Measurements from ENCODE around the gene BLOC1S3.
"Not testable (repeated sequence)": the region's sequence is repeated elsewhere in the genome, so short reads cannot be mapped to it uniquely, and the experiment has no call there.

Gene BLOC1S3

DNA sequence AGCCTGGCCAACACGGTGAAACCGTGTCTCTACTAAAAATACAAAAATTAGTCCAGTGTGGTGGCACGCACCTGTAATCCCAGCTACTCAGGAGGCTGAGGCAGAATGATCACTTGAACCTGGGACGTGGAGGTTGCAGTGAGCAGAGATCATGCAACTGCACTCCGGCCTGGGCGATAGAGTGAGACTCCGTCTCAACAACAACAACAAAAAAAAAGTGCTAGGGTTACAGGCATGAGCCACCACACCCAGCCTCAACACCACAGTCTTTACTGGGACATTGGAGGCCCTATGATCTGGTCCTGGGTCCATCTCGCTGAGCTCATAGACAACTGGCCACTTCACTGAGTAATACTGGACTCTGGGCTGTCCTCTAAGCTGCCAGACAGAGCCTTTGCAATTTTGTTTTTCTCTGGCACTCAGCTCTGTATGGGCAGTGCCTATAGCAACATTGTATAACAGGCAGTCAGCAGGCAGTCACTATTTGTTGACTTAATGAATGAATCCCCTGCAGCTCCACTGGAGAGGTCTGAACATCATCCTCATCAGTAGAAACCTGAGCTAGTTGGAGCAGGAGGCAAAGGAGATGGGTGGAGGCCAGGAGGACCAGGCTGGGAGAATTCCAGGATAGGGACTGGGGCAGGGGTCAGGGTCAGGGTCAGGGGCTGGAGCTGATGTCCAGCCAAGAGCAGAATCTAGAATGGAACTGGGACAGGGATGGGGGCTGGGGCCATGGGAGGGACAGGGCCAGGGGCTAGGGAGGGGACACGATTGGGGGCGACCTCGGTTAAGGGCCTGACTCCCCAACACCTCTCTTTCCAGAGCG lies 8.1 kb downstream of the BLOC1S3 start:
- DNase-seq: no peak

DNA sequence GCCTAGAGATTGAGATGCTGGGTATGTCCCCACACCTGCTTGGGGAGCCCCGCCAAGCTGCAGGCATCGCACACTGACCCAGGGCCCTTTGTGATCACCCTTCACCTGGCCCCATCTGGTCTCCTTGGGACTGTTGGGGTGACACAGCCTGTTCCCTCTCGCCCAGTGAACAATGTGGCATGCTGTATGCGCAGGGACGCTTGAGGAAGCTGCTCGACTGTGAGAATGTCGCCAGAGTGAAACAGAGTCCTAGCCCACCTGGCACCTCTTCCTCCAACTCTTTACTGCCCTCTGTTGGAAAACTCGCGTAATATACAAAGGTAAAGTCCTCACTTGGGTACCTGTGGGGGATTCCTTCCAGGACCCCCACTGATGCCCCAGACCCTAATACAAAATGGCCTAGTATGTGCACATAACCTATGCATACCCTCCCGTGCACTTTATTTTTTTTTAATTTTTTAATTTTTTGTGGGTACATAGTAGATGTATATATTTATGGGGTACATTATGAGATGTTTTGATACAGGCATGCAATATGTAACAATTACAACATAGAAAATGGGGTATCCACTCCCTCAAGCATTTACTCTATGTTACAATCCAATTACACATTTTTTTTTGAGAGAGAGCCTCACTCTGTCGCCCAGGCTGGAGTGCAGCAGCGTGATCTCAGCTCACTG lies 9.0 kb downstream of the BLOC1S3 start:
- DNase-seq: no peak

DNA sequence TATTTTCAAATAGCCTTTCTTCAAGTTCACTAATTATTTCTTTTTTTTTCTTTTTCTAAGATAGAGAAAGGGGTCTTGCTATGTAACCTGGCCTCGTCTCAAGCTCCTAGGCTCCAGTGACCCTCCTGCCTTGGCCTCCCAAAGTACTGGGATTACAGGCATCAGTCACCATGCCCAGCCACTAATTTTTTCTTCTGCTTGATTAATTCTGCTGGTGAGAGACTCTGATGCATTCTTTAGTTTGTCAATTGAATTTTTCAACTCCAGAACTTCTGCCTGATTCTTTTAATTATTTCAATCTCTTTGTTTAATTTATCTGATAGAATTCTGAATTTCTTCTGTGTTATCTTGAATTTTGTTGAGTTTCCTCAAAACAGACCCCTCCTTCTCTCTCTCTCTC lies 11.4 kb downstream of the BLOC1S3 start:
- DNase-seq: no peak

DNA sequence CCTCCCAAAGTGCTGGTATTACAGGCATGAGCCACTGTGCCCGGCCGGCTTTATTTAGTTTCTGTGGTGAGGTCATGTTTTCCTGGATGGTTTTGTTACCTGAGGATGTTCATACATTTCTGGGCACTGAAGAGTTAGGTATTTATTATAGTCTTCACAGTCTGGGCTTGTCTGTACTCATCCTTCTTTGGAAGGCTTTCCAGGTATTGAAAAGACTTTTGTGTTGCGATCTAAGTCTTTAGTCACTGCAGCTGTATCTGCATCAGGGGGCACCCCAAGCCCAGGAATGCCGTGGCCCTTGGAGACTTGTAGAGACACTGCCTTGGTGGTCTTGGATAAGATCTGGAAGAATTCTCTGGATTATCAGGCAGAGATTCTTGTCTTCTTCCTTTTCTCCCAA lies 12.8 kb downstream of the BLOC1S3 start:
- no peak for DNase-seq

DNA sequence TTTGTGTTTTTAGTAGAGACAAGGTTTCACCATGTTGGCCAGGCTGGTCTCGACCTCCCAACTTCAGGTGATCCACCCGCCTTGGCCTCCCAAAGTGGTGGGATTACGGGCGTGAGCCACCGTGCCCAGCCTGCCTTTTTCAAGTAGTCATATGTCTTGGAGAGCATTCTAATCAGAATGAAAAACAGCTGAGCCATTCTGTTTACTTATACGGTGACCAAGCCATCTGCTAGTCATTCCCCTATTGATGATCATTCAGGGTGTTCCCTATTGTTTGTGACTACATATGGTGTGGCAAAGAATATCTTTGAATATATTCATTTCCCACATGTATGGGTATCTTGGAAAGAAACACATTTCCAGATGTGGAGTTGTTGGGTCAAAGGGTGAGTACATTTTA lies 17.2 kb downstream of the BLOC1S3 start:
- no peak for DNase-seq

DNA sequence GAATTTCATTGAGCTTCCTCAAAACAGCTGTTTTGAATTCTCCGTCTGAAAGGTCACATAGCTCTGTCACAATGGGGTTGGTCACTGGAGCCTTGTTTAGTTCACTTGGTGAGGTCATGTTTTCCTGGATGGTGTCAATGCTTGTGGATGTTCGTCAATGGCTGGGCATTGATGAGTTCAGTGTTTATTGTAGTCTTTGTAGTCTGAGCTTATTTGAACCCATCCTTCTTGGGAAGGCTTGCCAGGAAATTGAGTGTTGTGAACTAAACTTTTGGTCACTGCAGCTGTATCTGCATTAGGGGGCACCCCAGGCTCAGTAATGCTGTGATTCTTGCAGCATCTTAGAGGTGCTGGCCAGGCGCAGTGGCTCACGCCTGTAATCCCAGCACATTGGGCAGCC lies 22.0 kb downstream of the BLOC1S3 start:
- DNase-seq: no peak

DNA sequence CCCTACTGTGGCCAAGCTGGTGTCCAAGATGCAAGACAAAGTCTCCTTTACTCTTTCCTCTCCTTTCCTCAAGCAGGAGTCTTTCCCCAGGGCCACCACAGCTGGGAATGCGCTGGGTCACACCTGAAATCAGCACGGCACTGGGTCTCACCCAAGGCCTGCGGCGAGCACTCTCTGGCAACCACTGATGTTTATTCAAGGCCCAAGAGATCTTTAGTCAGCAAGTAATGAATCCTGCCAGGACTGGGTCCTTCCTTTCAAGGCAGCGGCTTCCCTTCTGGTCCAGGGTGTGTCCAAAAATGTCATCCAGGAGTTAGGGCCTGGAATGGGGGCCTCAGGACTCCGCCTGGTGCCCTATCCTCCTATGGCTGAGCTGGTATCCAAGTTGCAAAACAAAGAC lies 24.1 kb downstream of the BLOC1S3 start:
- no peak for DNase-seq

DNA sequence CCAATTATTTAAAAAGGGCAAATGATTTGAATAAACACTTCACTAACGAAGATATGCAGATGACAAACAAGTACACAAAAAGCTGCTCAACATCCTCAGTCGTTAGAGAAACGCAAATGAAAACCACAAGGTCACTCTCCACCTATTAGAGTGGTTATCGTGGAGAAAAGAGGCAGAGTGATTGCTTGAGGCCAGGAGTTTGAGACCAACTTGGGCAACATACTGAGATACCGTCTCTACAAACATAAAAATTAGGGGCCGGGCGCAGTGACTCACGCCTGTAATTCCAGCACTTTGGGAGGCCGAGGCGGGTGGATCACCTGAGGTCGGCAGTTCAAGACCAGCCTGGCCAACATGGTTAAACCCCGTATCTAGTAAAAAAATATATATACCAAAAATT lies 27.2 kb downstream of the BLOC1S3 start:
- no peak for DNase-seq

DNA sequence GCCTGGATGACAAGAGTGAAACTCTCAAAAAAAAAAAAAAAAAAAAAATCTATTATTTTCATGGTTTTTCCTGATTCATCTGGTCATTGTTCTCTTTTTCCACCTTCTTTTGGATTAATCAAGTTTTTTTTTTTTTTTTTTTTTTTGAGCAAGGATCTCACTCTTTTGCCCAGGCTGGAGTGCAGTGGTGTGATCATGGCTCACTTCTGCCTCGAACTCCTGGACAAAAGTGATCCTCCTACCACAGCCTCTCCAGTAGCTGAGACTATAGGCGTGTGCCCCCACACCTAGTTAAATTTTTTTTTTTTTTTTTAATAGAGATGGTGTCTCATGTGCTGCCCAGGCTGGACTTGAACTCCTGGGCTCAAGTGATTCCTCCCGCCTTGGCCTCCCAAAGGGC lies 27.7 kb downstream of the BLOC1S3 start:
- DNase-seq: no peak

DNA sequence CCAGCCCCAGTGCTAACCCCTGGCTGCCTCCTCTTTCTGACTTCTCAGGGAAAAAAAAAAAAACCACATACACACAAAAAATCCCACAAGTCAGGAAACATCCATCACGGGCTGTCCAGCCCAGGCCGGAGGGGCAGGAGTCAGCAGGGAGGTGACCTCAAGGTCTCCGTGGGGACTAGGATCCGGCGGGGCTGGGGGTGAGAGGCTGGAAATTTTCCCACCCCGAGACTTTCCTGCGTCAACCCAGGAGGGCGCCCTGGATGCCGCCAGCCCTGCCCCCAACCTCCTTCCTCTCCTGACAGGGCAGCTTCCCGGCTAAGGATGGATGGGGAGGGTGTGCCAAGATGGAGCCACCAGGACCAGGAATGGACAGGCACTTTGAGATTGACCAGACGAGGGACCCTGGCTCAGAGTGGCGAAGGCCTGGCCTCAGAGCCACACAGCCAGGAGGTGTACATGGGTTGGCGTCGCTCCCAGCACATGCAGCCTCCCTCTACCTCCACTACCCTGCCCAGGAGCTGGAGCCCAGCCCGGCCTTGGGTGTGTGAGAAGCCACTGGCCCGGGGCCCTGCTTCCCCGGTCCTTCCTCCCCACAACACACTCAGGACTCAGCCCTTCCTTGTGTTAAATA lies 33.3 kb downstream of the BLOC1S3 start:
- DNase-seq: no peak

DNA sequence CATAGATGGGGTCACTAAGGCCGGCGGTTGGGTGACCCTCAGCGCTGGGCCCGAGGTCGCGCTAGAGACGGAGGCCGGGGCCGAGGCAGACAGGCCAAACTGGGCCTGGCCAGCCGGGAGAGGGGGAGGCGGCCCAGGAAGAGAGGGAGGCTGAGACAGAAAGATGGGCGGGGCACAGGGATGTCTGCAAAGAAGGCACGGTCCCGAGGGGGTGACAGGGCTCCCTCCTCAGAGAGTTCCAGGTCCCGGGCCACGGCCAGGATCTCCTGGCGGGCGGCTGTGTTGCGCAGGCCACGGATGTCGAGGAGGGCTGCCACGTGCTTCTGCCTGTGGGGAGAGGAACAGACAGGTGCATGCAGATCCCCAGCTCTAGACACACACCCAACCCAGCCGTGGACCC lies 34.4 kb downstream of the BLOC1S3 start:
- no peak for DNase-seq

DNA sequence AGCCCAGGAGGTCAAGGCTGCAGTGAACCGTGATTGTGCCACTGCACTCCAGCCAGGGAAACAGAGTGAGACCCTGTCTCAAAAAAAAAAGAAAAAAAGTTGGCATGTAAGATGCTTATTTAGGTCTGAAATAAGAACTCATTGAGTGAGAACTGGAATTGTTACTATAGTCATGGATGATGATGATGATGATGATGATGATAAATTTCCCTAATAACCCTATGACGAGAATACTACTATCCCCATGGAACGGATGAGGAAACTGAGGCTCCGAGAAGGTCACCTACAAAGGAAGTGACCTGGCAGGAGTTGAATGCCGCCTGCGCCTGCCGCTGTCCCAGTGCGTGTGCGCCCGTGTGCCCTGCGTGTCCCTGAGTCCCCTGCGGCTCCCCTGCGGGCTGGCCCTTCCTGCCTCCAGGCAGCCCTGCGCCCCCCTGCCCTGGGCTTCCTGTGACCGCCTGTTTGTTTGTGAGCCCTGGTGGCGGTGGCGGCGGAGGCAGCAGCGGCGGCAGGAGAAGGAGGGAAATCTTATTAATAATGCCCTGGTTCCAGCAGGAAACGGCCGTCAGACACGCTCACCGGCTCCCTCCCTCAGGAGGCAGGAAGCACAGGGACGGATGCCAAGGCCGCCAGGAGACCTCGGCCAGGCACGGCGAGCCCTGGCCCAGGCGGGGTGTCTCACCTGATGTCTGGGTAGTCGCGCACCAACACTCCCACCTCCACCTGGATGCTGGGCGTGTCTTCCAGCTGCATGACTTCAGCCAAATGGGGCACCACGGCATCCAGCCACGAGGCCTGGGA lies 37.0 kb downstream of the BLOC1S3 start:
- no peak for DNase-seq

DNA sequence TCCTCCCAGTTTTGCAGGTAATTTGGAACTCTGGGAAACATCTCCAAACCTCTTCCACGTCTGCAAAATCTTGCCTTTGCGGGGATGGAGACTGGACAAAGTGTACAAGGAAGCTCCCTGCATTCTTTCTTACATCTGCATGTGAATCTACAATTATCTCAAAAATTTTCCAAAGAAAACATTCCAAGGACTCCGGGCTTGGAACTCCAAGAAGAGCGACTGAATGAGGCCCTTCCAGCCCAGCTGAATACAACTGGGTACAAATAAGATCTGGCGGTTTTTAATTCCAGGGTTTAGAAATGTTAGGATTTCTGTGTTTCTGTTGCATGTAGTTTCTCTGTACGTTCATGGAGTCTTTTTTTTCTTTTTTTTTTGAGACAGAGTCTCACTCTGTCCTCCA lies 38.1 kb downstream of the BLOC1S3 start:
- DNase-seq: no peak

DNA sequence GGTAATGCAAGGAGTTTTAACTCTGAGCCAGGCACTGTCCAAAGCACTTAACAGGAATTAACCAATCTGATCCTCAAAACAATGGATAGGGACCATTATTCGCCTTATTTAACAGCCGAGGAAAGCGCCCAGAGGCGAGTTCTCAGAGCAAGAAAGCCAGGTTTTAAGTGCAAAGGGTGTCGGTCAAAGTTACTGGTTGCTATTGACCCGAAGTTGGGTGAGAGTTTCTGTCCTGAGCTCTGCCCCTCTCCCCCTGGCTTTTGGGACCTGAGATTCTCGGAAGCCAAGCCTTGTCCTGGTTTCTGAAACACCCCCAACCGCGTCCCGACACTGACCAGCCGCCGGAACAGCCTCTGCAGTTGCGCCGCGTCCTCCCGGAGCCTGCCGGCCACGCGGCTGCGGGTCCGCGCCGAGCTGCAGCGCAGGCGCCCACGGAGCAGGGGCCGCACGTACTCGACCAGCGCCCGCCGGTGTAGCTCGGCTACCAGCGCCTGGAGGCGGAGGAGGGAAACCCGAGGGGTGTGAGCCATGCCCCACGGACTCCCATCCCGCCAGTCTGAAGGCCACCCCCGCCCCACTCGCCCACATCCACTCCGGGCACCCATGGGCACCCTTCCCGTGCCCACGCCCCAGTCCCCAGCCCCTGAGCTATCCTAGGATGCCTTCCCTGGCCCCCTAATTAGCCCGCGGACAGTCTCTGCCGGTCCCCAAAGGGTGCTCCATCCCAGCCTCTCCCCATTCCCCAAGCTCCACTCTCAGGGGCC lies 38.8 kb downstream of the BLOC1S3 start:
- DNase-seq: no peak

DNA sequence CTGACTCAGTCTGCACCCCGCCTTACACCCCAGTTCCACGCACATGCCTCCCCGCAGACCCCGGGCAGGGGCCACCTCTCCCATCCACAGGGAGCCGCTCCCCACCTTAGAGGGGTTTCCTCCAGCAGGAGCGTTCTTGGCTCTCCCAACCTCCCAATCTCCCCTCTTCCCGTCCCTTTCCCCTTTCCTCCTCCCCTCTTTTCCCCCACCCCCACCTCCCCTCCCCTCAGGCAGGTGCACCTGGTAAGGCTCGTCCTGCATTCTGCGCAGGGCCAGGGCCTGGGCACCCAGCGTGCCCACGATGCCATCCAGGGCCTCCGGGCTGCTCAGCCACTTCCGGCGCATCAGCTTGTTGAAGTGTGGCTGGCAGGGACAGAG lies 39.4 kb downstream of the BLOC1S3 start:
- DNase-seq: no peak

DNA sequence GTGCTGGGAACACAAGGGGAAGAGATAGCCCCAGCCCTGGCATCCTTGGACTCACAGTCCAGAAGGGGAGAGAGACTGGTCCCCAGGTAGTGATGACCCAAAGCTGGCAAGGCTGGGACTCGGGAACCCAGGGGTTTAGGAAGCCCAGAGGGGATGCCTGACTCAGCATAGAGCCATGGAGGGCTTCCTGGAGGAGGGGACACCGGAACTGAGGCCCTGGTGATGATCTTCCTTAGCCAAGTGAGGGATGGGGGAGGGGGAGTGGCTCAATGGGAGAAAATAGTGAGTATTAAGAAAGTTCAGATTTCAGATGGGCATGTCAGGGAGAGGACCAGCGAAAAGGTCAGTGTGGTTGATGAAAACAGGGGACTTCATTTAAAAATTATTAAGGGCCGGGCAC lies 39.8 kb downstream of the BLOC1S3 start:
- no peak for DNase-seq

DNA sequence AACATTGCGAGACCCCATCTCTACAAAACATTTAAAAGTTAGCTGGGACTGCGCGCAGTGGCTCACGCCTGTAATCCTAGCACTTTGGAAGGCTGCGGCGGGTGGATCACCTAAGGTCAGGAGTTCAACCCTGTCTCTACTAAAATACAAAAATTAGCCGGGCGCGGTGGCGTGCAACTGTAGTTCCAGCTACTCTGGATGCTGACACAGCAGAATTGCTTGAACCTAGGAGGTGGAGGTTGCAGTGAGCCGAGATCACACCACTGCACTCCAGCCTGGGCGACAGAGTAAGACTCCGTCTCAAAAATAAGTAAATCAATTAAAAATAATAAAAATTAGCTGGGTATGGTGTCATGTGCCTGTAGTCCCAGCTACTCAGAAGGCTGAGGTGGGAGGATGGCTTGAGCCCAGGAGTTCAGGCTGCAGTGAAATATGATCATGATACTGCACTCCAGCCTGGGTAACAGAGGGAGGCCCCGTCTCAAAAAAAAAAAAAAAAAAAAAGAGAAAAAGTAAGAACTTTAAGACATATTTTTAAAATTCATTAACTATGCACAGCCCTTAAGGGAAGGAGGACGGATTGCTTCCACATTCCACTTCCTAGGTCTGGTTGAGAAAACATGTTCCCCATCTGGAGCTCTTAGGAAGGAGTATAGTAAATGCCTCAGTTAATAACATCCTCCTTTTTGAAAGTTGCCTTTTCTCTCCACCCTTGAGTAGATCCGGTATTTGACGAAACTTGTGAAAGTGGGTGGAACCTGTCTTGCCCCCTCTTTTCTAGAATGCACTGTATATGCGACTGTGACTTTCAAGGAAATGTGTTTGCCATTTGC lies 40.5 kb downstream of the BLOC1S3 start:
- DNase-seq: no peak

DNA sequence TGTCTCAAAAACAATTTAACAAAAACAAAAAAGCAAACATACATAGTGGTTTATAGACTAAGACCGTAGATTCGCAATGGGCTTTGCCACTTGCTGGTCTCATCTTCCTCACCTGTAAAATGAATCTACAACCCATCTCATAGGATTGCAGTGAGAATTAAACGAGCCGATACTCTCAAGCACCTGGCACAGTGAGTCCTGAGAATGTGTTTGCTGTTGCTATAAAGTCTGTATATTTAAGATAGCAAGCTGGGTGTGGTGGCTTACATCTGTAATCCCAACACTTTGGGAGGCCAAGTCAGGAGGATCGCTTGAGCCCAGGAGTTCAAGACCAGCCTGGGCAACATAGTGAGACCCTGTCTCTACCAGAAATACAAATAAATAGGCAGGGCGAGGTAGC lies 44.1 kb downstream of the BLOC1S3 start:
- no peak for DNase-seq

DNA sequence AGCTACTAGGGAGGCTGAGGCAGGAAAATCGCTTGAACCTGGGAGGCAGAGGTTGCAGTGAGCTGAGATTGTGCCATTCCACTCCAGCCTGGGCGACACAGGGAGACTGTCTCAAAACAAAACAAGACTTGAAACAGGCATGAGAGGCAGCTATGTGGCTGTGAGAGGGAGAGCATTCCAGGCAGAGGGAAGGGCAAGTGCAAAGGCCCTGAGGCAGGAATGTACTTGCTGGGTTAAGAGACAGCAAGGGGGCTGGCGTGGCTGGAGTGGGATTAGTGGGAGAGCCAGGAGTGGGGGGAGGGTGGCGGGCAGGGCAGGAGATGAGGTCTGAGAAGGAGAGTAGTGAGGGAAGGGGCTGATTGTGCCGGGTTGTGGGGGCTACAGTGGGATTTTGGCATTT lies 45.3 kb downstream of the BLOC1S3 start:
- DNase-seq: no peak

DNA sequence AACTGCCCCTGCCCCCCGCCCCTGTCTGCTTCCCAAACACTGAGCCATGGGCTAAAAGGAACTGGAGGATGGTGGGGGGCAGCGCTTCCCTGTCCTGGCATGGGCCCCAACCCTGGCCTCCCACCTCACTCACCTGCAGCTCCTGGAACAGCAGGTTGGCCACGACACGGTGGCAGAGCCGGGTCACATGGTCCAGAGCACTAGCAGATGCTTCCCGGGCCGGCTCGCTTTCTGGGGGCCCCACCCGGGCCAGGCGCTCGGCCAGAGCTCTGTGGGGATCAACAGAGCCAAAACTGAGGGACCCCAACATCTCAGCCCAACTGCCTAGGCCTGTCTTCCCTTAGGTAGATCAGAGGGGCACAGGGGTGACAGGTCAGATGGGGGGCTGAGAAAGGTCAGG lies 46.1 kb downstream of the BLOC1S3 start:
- no peak for DNase-seq

DNA sequence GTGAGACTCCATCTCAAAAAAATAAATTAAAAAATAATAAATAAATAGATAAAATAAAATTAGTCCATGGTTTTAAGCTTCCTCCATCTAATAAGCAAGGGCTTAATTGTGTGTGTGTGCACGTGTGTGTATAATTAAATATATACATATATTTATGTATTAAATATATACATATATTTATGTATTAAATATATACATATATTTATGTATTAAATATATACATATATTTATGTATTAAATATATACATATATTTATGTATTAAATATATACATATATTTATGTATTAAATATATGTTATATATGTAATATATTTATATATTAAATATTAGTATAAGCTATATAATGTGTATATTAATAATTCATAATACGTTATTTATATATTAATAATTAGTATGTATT lies 50.5 kb downstream of the BLOC1S3 start:
- DNase-seq: not testable (repeated sequence)

Data from activated gamma-delta T cell (primary cell).